OCI-LY1 (cell line): ENCODE data around the gene SNX5.

ENCODE experiments used
- H2AFZ ChIP-seq: fragments of 200-600 bp; sonication (generic), shearing (Covaris generic); 2 replicates; pipeline ENCODE4 v1.6.0; 2014; ENCODE audit warnings: antibody characterized with exemption, mild to moderate bottlenecking, low read length
- H3F3A ChIP-seq: fragments of 200-600 bp; sonication (generic), shearing (Covaris generic); 2 replicates; pipeline ENCODE4 v1.6.0; 2014; ENCODE audit warnings: mild to moderate bottlenecking, antibody characterized with exemption, low read length, moderate library complexity; ENCODE audit not compliant: insufficient read depth
- H3K27ac ChIP-seq: fragments of 200-600 bp; sonication (generic); 2 replicates; pipeline ENCODE4 v1.5.1; 2014; ENCODE audit warnings: low read length, mixed run types, mild to moderate bottlenecking, low read depth; ENCODE audit not compliant: poor library complexity, severe bottlenecking
- H3K27me3 ChIP-seq: fragments of 200-600 bp; sonication (generic); 2 replicates; pipeline ENCODE4 v1.6.0; 2014; ENCODE audit warnings: antibody characterized with exemption, mild to moderate bottlenecking, low read length, moderate library complexity; ENCODE audit not compliant: insufficient read depth
- H3K36me3 ChIP-seq: fragments of 200-600 bp; sonication (generic); 2 replicates; pipeline ENCODE4 v1.6.1; 2014; ENCODE audit warnings: mild to moderate bottlenecking, antibody characterized with exemption, low read length, moderate library complexity, mixed read lengths; ENCODE audit not compliant: insufficient read depth
- H3K4me1 ChIP-seq: fragments of 200-600 bp; sonication (generic); 2 replicates; pipeline ENCODE4 v1.5.1; 2014; ENCODE audit warnings: mild to moderate bottlenecking, low read length, moderate library complexity; ENCODE audit not compliant: insufficient read depth, severe bottlenecking
- H3K4me2 ChIP-seq: fragments of 200-600 bp; sonication (generic), shearing (Covaris generic); 2 replicates; pipeline ENCODE4 v1.6.1; 2014; ENCODE audit warnings: low read length
- H3K4me3 ChIP-seq: fragments of 200-600 bp; sonication (generic); 2 replicates; pipeline ENCODE4 v1.5.1; 2014; ENCODE audit warnings: low read length, low read depth, mild to moderate bottlenecking, mixed read lengths; ENCODE audit not compliant: poor library complexity, severe bottlenecking
- H3K79me2 ChIP-seq: fragments of 200-600 bp; shearing (Covaris generic); 2 replicates; pipeline ENCODE4 v1.6.1; 2016; ENCODE audit warnings: mixed run types, low read length, mixed read lengths; ENCODE audit not compliant: insufficient read depth
- H3K9ac ChIP-seq: fragments of 200-600 bp; sonication (generic), shearing (Covaris generic); 2 replicates; pipeline ENCODE4 v1.6.1; 2014; ENCODE audit warnings: mild to moderate bottlenecking, low read length, mixed read lengths
- H3K9me2 ChIP-seq: fragments of 200-600 bp; sonication (generic), shearing (Covaris generic); 2 replicates; pipeline ENCODE4 v1.6.1; 2014; ENCODE audit warnings: low read depth, mild to moderate bottlenecking, low read length, mixed read lengths
- H3K9me3 ChIP-seq: fragments of 200-600 bp; shearing (Covaris generic); 2 replicates; pipeline ENCODE4 v1.6.1; 2014; ENCODE audit warnings: low read length, mixed read lengths
- H4K20me1 ChIP-seq: fragments of 200-600 bp; sonication (generic), shearing (Covaris generic); 2 replicates; pipeline ENCODE4 v1.6.0; 2016; ENCODE audit warnings: mild to moderate bottlenecking, low read length; ENCODE audit not compliant: insufficient read depth
- EZH2 ChIP-seq: fragments of 200-600 bp; sonication (generic), shearing (Covaris generic); IDR thresholded peaks from 2 replicates; pipeline ENCODE4 v1.8.0; 2017; ENCODE audit warnings: borderline replicate concordance, mixed run types, mild to moderate bottlenecking, antibody characterized with exemption, low read length, moderate library complexity, mixed read lengths
- TF ChIP-seq, protein P1 (sequence below): fragments of 200-600 bp; sonication (generic), shearing (Covaris generic); IDR thresholded peaks from 2 replicates; pipeline ENCODE4 v1.5.1; 2017; ENCODE audit warnings: mild to moderate bottlenecking, antibody characterized with exemption, low read length, moderate library complexity, mixed read lengths

The SNX5 gene

DNA sequence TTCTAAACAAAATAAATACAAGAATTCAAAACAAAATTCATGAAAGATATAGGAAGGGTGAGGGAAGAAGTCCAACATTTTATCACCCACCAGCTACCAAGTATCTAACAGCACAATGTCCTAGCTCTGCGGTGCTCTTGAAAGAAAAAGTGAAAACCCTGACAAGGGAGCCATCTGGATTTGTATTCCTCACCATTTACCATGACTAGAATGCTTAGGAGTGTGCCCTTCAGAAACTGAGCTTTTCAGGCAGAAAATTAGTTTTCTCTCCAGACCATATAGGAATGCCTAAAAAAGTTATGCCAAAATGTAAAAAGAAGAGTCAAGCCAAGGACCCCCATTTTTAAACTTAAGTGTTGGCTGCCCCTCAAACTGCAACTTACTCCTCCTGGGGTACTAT, 4.5 kb downstream of the SNX5 start:
- Histone ChIP-seq H4K20me1 (peaks cover 6% of the 10 kb centered on the region), H3K36me3 (peaks cover 91% of the 10 kb centered on the region), H2AFZ (no peak overlapping the region), H3K4me1 (peaks cover 75% of the 10 kb centered on the region), H3K79me2 (peaks cover 95% of the 10 kb centered on the region), H3K9me3 (no peaks in the 10 kb centered on the region), H3K27ac (peak overlapping the region; percentile 28), H3K4me3 (peak overlapping the region; percentile 98), H3K27me3 (no peaks in the 10 kb centered on the region), H3F3A (no peaks in the 10 kb centered on the region), H3K9me2 (no peaks in the 10 kb centered on the region), H3K9ac (peak overlapping the region; percentile 100), H3K4me2 (peak overlapping the region; percentile 98)
- no peak for TF ChIP-seq EZH2
- TF ChIP-seq, protein P1, sequence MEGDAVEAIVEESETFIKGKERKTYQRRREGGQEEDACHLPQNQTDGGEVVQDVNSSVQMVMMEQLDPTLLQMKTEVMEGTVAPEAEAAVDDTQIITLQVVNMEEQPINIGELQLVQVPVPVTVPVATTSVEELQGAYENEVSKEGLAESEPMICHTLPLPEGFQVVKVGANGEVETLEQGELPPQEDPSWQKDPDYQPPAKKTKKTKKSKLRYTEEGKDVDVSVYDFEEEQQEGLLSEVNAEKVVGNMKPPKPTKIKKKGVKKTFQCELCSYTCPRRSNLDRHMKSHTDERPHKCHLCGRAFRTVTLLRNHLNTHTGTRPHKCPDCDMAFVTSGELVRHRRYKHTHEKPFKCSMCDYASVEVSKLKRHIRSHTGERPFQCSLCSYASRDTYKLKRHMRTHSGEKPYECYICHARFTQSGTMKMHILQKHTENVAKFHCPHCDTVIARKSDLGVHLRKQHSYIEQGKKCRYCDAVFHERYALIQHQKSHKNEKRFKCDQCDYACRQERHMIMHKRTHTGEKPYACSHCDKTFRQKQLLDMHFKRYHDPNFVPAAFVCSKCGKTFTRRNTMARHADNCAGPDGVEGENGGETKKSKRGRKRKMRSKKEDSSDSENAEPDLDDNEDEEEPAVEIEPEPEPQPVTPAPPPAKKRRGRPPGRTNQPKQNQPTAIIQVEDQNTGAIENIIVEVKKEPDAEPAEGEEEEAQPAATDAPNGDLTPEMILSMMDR, result no peak

DNA sequence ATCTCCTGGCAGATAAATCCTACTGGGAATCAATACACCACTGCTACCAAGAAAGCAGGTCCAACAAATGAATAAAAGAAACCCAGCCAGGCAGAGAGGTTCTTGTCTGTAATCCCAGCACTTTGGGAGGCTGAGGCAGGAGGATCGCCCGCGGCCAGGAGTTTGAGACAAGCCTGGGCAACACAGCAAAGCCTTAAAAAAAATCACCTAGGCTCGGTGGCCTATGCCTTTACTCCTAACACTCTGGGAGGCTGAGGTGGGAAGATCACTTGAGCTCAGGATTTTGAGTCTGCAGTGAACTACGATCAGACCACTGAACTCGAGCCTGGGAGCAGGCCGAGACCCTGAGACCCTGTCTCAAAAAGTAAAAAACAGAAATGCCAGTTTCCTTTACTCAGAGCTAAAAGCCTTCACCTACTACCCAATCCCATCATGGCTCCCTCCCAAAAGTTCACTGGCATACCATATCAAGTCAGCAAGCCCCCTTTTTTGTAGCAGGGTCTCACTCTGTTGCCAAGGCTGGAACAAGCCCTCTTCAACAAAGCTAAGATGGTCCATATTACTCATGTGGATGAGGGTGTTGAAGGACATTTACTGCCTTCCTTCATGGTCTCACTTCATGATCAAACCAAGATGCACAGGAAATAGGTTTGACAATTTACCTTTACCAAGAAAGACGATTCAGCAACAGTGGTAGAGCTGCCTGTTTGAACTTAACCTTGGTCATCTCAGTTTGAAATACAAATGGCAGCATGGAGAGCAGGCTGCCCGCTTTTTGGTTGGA, 5.3 kb downstream of the SNX5 start:
- no peak for TF ChIP-seq EZH2
- TF ChIP-seq, protein P1, result no peak
- peaks cover 98% of the 10 kb centered on the region for H3K36me3 ChIP-seq
- no peaks in the 10 kb centered on the region for H3K9me3 ChIP-seq
- H3K79me2 ChIP-seq, result peaks cover 100% of the 10 kb centered on the region
- no peaks in the 10 kb centered on the region for H3K27me3 ChIP-seq
- H3K9me2 ChIP-seq, result no peaks in the 10 kb centered on the region
- peak overlapping the region; percentile 28 for H3K27ac ChIP-seq
- peak overlapping the region; percentile 98 for H3K4me3 ChIP-seq
- peak overlapping the region; percentile 98 for H3K4me2 ChIP-seq
- H3K4me1 ChIP-seq, result peaks cover 83% of the 10 kb centered on the region
- H4K20me1 ChIP-seq, result peaks cover 9% of the 10 kb centered on the region
- H2AFZ ChIP-seq, result no peak overlapping the region
- H3F3A ChIP-seq, result no peaks in the 10 kb centered on the region
- peak overlapping the region; percentile 100 for H3K9ac ChIP-seq

DNA sequence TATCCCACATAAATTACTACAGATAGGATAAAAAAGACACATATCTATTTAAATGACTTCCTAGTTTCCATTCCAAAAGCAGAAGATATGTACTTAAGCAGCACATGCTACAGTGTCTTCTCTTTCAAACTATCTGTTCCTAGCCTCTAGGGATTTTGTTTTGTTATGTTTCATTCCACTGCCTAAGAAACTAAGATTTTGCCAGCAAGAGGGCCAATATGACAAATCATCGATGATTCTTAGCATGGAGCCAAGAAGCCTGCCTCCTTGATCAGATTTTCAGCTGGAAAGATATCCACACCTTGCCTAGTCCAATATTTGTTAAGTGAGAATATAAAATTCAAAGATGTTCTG, 7.0 kb downstream of the SNX5 start:
- H3K9me2 ChIP-seq, result no peaks in the 10 kb centered on the region
- H3F3A ChIP-seq, result no peaks in the 10 kb centered on the region
- H3K9ac ChIP-seq, result no peak overlapping the region; the same call in 1 of the 2 replicates
- H3K27ac ChIP-seq, result peak overlapping the region; percentile 29
- peaks cover 9% of the 10 kb centered on the region for H4K20me1 ChIP-seq
- peaks cover 97% of the 10 kb centered on the region for H3K36me3 ChIP-seq
- no peaks in the 10 kb centered on the region for H3K9me3 ChIP-seq
- H2AFZ ChIP-seq, result no peak overlapping the region
- peaks cover 100% of the 10 kb centered on the region for H3K79me2 ChIP-seq
- TF ChIP-seq, protein P1, result no peak
- no peak for TF ChIP-seq EZH2
- no peaks in the 10 kb centered on the region for H3K27me3 ChIP-seq
- peaks cover 97% of the 10 kb centered on the region for H3K4me1 ChIP-seq
- H3K4me2 ChIP-seq, result peak overlapping the region; percentile 98; the same call in 1 of the 2 replicates
- H3K4me3 ChIP-seq, result peak overlapping the region; percentile 12
